IMR-90 (cell line): ENCODE data around the gene GGT6. TPM values are rescaled to one million over a fixed set of nuclear protein-coding genes. Genes with fewer than 3 reads are reported as not detected.

Source experiments
- ATAC-seq: fragments of 200-7000 bp; cut with Tn5 transposase; 2 replicates; pipeline ENCODE4 v1.9.1; 2020; ENCODE audit warnings: low read depth, mild to moderate bottlenecking, moderate library complexity
- BruUV-seq: library from RNA; stranded (reverse); fragments of 400-500 nt; replicated peaks from 2 replicates; lab custom pipeline; 2021; lab: Mats Ljungman, UMichigan
- CTCF ChIA-PET: fragments of 300-600 bp; formaldehyde crosslinking; extraction: SDS; loops from one replicate; lab custom pipeline; 2021; ENCODE audit warnings: antibody characterized with exemption; lab: Yijun Ruan, JAX
- POLR2A ChIA-PET: fragments of 300-600 bp; sonication (Branson Sonifier 250); formaldehyde crosslinking; loops from one replicate; lab custom pipeline; 2022; ENCODE audit warnings: antibody characterized with exemption; ENCODE audit not compliant: unreplicated experiment; lab: Charles Lee
- DNase-seq: peaks from one replicate; pipeline ENCODE4 v3.0.0; 2013
- H2AFZ ChIP-seq: replicated peaks from 2 replicates; pipeline ENCODE3; 2013; ENCODE audit warnings: low read length, mild to moderate bottlenecking; ENCODE audit not compliant: poor library complexity
- H2AK5ac ChIP-seq: 2 replicates; pipeline ENCODE4 v1.6.1; 2013; ENCODE audit warnings: low read depth, low read length, inconsistent platforms
- H2AK9ac ChIP-seq: replicated peaks from 2 replicates; pipeline ENCODE3; 2013; ENCODE audit warnings: mild to moderate bottlenecking, low read depth, low read length, moderate library complexity; ENCODE audit not compliant: poor library complexity
- H2BK120ac ChIP-seq: 2 replicates; pipeline ENCODE4 v1.6.1; 2013; ENCODE audit warnings: low read depth, low read length, inconsistent platforms
- H2BK15ac ChIP-seq: 3 replicates; pipeline ENCODE4 v1.6.1; 2013; ENCODE audit warnings: low read depth, low read length, inconsistent platforms
- H2BK20ac ChIP-seq: 2 replicates; pipeline ENCODE4 v1.6.1; 2013; ENCODE audit warnings: low read depth, mild to moderate bottlenecking, inconsistent platforms, low read length, moderate library complexity
- H2BK5ac ChIP-seq: 2 replicates; pipeline ENCODE4 v1.6.1; 2013; ENCODE audit warnings: mild to moderate bottlenecking, low read depth, low read length, inconsistent platforms; ENCODE audit not compliant: poor library complexity, severe bottlenecking
- H3K14ac ChIP-seq: replicated peaks from 2 replicates; pipeline ENCODE4 v1.6.1; 2013; ENCODE audit warnings: low read depth, low read length, inconsistent platforms
- H3K18ac ChIP-seq: 2 replicates; pipeline ENCODE4 v1.6.1; 2013; ENCODE audit warnings: low read depth, low read length, control low read depth
- H3K23ac ChIP-seq: 2 replicates; pipeline ENCODE4 v1.6.1; 2013; ENCODE audit warnings: low read depth, low read length, inconsistent platforms
- H3K27ac ChIP-seq: 2 replicates; pipeline ENCODE4 v1.5.1; 2013; ENCODE audit warnings: mild to moderate bottlenecking, control low read depth, low read length; ENCODE audit not compliant: insufficient read depth
- H3K27me3 ChIP-seq: 2 replicates; pipeline ENCODE4 v1.6.1; 2013; ENCODE audit warnings: low read length; ENCODE audit not compliant: control insufficient read depth, insufficient read depth
- H3K36me3 ChIP-seq: 2 replicates; pipeline ENCODE4 v1.6.1; 2013; ENCODE audit warnings: low read length, mixed read lengths; ENCODE audit not compliant: control insufficient read depth, insufficient read depth
- H3K4ac ChIP-seq: 2 replicates; pipeline ENCODE4 v1.6.1; 2013; ENCODE audit warnings: low read depth, low read length, inconsistent platforms
- H3K4me1 ChIP-seq: 2 replicates; pipeline ENCODE4 v1.6.1; 2013; ENCODE audit warnings: low read length, mixed read lengths; ENCODE audit not compliant: control insufficient read depth, insufficient read depth
- H3K4me2 ChIP-seq: 2 replicates; pipeline ENCODE4 v1.6.1; 2013; ENCODE audit warnings: low read depth, mild to moderate bottlenecking, control low read depth, low read length, moderate library complexity
- H3K4me3 ChIP-seq: 2 replicates; pipeline ENCODE4 v1.5.1; 2013; ENCODE audit warnings: low read depth, mild to moderate bottlenecking, control low read depth, low read length, moderate library complexity; ENCODE audit not compliant: insufficient read depth
- H3K56ac ChIP-seq: 2 replicates; pipeline ENCODE4 v1.6.1; 2013; ENCODE audit warnings: low read length, inconsistent platforms; ENCODE audit not compliant: insufficient read depth; ENCODE audit errors: extremely low read depth
- H3K79me1 ChIP-seq, 2 experiments: 2 replicates each; pipeline ENCODE4 v1.6.1; 2013; ENCODE audit warnings: low read length in 2 of 2, inconsistent platforms in 1 of 2, low read depth in 1 of 2
- H3K9ac ChIP-seq: 2 replicates; pipeline ENCODE4 v1.6.1; 2013; ENCODE audit warnings: low read depth, low read length, control low read depth
- H3K9me1 ChIP-seq: 2 replicates; pipeline ENCODE4 v1.6.1; 2013; ENCODE audit warnings: low read length, inconsistent platforms; ENCODE audit not compliant: insufficient read depth
- H3K9me3 ChIP-seq: 2 replicates; pipeline ENCODE4 v1.6.1; 2013; ENCODE audit warnings: low read length; ENCODE audit not compliant: control insufficient read depth, insufficient read depth
- H4K20me1 ChIP-seq: 2 replicates; pipeline ENCODE4 v1.6.1; 2013; ENCODE audit warnings: low read length, inconsistent platforms; ENCODE audit not compliant: insufficient read depth
- H4K5ac ChIP-seq: 2 replicates; pipeline ENCODE4 v1.6.1; 2013; ENCODE audit warnings: mild to moderate bottlenecking, low read depth, low read length, control low read depth
- H4K8ac ChIP-seq, 2 experiments: 2 replicates each; pipeline ENCODE4 v1.6.1; 2013; ENCODE audit warnings: low read depth in 2 of 2, low read length in 2 of 2, control low read depth in 1 of 2, inconsistent platforms in 1 of 2
- H4K91ac ChIP-seq: 2 replicates; pipeline ENCODE4 v1.6.1; 2013; ENCODE audit warnings: low read depth, low read length, inconsistent platforms; ENCODE audit not compliant: insufficient read depth
- BHLHE40 ChIP-seq: fragments of 150-350 bp; IDR thresholded peaks from 2 replicates; pipeline ENCODE4 v1.6.1; 2016; ENCODE audit warnings: mild to moderate bottlenecking, low read depth, low read length
- CEBPB ChIP-seq: IDR thresholded peaks from 2 replicates; pipeline ENCODE4 v1.6.1; 2012; ENCODE audit warnings: low read depth, low read length, improper control_type of control experiment
- CHD1 ChIP-seq: IDR thresholded peaks from 2 replicates; pipeline ENCODE4 v1.6.1; 2012; ENCODE audit warnings: low read depth, low read length, improper control_type of control experiment
- CTCF ChIP-seq: conservative IDR thresholded peaks from 2 replicates; pipeline ENCODE4 v1.5.1; 2012; ENCODE audit warnings: mild to moderate bottlenecking, low read depth, low read length, improper control_type of control experiment
- ELK1 ChIP-seq: fragments of 150-350 bp; IDR thresholded peaks from 2 replicates; pipeline ENCODE4 v1.6.1; 2016; ENCODE audit warnings: low read depth, mild to moderate bottlenecking, low read length, moderate library complexity, borderline replicate concordance
- FOS ChIP-seq: fragments of 150-350 bp; IDR thresholded peaks from 2 replicates; pipeline ENCODE4 v1.6.1; 2016; ENCODE audit warnings: low read depth, low read length
- MAFK ChIP-seq: IDR thresholded peaks from 2 replicates; pipeline ENCODE4 v1.6.1; 2012; ENCODE audit warnings: low read depth, low read length, improper control_type of control experiment
- MAZ ChIP-seq: IDR thresholded peaks from 2 replicates; pipeline ENCODE4 v1.6.1; 2012; ENCODE audit warnings: low read depth, mild to moderate bottlenecking, low read length, improper control_type of control experiment, moderate library complexity, borderline replicate concordance
- MXI1 ChIP-seq: IDR thresholded peaks from 2 replicates; pipeline ENCODE4 v1.6.1; 2012; ENCODE audit warnings: low read depth, mild to moderate bottlenecking, low read length, moderate library complexity, borderline replicate concordance
- NFE2L2 ChIP-seq: fragments of 150-350 bp; IDR thresholded peaks from 2 replicates; pipeline ENCODE4 v1.6.1; 2016; ENCODE audit warnings: low read depth, mild to moderate bottlenecking, low read length
- POLR2A ChIP-seq: IDR thresholded peaks from 2 replicates; pipeline ENCODE4 v1.6.1; 2012; ENCODE audit warnings: mild to moderate bottlenecking, low read depth, low read length
- RAD21 ChIP-seq: IDR thresholded peaks from 2 replicates; pipeline ENCODE4 v1.6.1; 2012; ENCODE audit warnings: low read length, improper control_type of control experiment
- RCOR1 ChIP-seq: IDR thresholded peaks from 2 replicates; pipeline ENCODE4 v1.6.1; 2012; ENCODE audit warnings: mild to moderate bottlenecking, low read length, improper control_type of control experiment; ENCODE audit not compliant: insufficient replicate concordance
- RFX5 ChIP-seq: IDR thresholded peaks from 2 replicates; pipeline ENCODE4 v1.8.0; 2012; ENCODE audit warnings: low read depth, mild to moderate bottlenecking, low read length, moderate library complexity
- SMC3 ChIP-seq: fragments of 150-350 bp; IDR thresholded peaks from 2 replicates; pipeline ENCODE4 v1.6.1; 2016; ENCODE audit warnings: low read depth, mild to moderate bottlenecking, antibody characterized with exemption, low read length, moderate library complexity
- WGBS, 2 experiments: methylation state at CpG; one replicate each; pipeline versions ENCODE4 v1.1.5 to v1.1.7; 2013; ENCODE audit warnings: missing lambda C conversion rate in 2 of 2; ENCODE audit not compliant: insufficient read length in 1 of 2; ENCODE audit errors: extremely low coverage in 2 of 2; 5-methylcytosine and 5-hydroxymethylcytosine counted together
- dilution Hi-C: fragments of 300-500 bp; cut with HindIII; formaldehyde crosslinking; loops from one replicate; pipeline ENCODE4 v1.14.3; 2018; ENCODE audit warnings: low sequenced_read_pairs; ENCODE audit not compliant: unreplicated experiment
- in situ Hi-C: fragments of 300-500 bp; cut with MboI; formaldehyde crosslinking; loops from 3 replicates; pipeline ENCODE4 v1.14.3; 2019; ENCODE audit warnings: low sequenced_read_pairs, inconsistent platforms, mixed read lengths
- intact Hi-C: fragments of 100-400 bp; cut with micrococcal nuclease; formaldehyde crosslinking; loops from 2 replicates; pipeline ENCODE4 v1.10.0; 2022
- polyA plus RNA-seq, 3 experiments: library from polyadenylated mRNA; depleted of rRNA; stranded (reverse); fragments of >200 nt; gene quantifications; 2 replicates each; pipeline ENCODE4 v1.2.3, GENCODE V29; 2012; ENCODE audit warnings: low replicate concordance in 1 of 3
- total RNA-seq: library from RNA; depleted of rRNA; stranded (reverse); fragments of >200 nt; gene quantifications from 2 replicates; pipeline ENCODE4 v1.2.3, GENCODE V29; 2012

Gene GGT6
- total and polyA plus RNA-seq, 2 of the 4 experiments (the other 2 are of a cell fraction) = not detected

- ATAC-seq = no peak
- Histone ChIP-seq H2AK5ac (no peak overlapping the region), H2BK5ac (no peak overlapping the region), H4K5ac (no peak overlapping the region), H2BK15ac (no peak overlapping the region), H3K36me3 (no peaks in the 10 kb centered on the region), H3K4me2 (no peak overlapping the region), H3K18ac (no peak overlapping the region), H3K9me3 (no peaks in the 10 kb centered on the region), H2BK120ac (no peak overlapping the region), H3K9me1 (no peaks in the 10 kb centered on the region), H3K4me1 (no peaks in the 10 kb centered on the region), H3K9ac (no peak overlapping the region), H3K23ac (no peak overlapping the region), H3K27me3 (peaks cover 25% of the 10 kb centered on the region), H4K20me1 (no peaks in the 10 kb centered on the region), H3K56ac (no peak overlapping the region), H3K14ac (no peak overlapping the region), H3K27ac (no peak overlapping the region), H4K91ac (no peak overlapping the region), H2AFZ (peak overlapping the region; percentile 32), H3K4ac (no peak overlapping the region), H2BK20ac (no peak overlapping the region), H4K8ac (no peak overlapping the region), H3K4me3 (no peak overlapping the region), H2AK9ac (peak overlapping the region; percentile 42), H3K79me1 (no peaks in the 10 kb centered on the region)
- dilution Hi-C loops (no loop called here), in situ Hi-C loops (no loop called here), intact Hi-C loops (no loop called here)
- DNase-seq = no peak
- CTCF ChIA-PET = no interaction called here
- WGBS, 2 experiments = 66% methylated on average over 16 of the region's 30 CpGs; no CpG with 5 or more reads in 1 of the 2 experiments
- POLR2A ChIA-PET = no interaction called here
- BruUV-seq = no TSS peak
- no peak for TF ChIP-seq MXI1
- TF ChIP-seq BHLHE40 = no peak
- TF ChIP-seq RAD21 = no peak
- TF ChIP-seq SMC3 = no peak
- TF ChIP-seq CTCF = no peak
- TF ChIP-seq MAFK = no peak
- TF ChIP-seq CHD1 = no peak
- no peak for TF ChIP-seq FOS
- no peak for TF ChIP-seq CEBPB
- TF ChIP-seq POLR2A = no peak
- TF ChIP-seq MAZ = no peak
- TF ChIP-seq ELK1 = no peak
- TF ChIP-seq NFE2L2 = no peak
- TF ChIP-seq RFX5 = no peak
- no peak for TF ChIP-seq RCOR1
Observed at GRCh38 chr17:4530799-4531730, 29.3 kb downstream of the GGT6 start.
